ENCODE results near the gene CCDC149.

CCDC149 gene

DNA sequence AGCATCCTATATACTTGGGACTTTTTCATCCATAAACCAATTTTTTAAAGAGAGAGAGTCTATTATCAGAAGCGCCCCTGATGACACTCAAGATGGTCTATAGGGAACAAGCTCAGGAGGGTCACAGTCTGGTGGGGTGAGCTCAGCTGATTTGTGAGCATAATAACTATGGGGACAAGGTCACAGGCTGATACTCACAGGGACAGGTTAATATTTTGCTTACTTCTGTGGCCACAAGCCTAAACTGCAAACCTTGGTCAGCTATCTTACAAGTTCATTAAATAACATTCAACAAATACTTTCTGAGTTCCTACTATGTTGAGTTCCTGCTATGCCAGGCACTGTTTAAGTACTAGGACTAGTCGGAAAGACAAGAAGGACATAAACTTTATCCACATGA lies 10.2 kb upstream of the CCDC149 start:
- H3K36me3 Mint-ChIP-seq (ENCODE audit: low read depth), result peaks cover 5% of the 10 kb centered on the region
- H3K27me3 Mint-ChIP-seq (ENCODE audit: low read depth), result peaks cover 4% of the 10 kb centered on the region
- TF ChIP-seq, protein P1, sequence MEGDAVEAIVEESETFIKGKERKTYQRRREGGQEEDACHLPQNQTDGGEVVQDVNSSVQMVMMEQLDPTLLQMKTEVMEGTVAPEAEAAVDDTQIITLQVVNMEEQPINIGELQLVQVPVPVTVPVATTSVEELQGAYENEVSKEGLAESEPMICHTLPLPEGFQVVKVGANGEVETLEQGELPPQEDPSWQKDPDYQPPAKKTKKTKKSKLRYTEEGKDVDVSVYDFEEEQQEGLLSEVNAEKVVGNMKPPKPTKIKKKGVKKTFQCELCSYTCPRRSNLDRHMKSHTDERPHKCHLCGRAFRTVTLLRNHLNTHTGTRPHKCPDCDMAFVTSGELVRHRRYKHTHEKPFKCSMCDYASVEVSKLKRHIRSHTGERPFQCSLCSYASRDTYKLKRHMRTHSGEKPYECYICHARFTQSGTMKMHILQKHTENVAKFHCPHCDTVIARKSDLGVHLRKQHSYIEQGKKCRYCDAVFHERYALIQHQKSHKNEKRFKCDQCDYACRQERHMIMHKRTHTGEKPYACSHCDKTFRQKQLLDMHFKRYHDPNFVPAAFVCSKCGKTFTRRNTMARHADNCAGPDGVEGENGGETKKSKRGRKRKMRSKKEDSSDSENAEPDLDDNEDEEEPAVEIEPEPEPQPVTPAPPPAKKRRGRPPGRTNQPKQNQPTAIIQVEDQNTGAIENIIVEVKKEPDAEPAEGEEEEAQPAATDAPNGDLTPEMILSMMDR (IDR thresholded peaks at IDR 0.05; ENCODE audit: unreplicated experiment in 3 of 3), result no peak
- H3K4me3 Mint-ChIP-seq, result no peak overlapping the region
- peaks cover 16% of the 10 kb centered on the region for H3K9me3 Mint-ChIP-seq
- H3K27ac Mint-ChIP-seq, result peak overlapping the region in 1 of 3 experiments; percentile 11
- H3K4me1 Mint-ChIP-seq, result no peaks in the 10 kb centered on the region

DNA sequence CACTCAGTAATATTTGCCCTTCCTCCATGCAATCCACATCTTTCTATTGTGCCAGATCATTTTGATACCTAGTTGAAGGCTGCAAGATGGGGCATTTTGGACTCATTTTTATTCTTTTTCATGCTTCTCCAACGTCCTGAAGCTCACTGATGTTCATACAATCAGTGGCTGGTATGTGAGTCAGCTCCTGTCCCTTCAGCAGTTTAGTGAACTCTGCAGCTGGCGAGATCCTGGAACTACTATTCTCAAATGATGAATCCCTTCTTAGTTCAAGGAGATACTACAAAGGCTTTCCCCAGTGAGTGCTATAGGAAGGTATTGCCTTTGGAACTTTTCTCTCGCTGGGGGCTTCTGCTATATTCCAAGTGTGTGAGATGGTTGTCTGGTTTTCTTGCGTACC lies 9.6 kb upstream of the CCDC149 start:
- H3K4me1 Mint-ChIP-seq, result peaks cover 3% of the 10 kb centered on the region
- H3K27ac Mint-ChIP-seq, result no peak overlapping the region
- H3K27me3 Mint-ChIP-seq (ENCODE audit: low read depth), result peaks cover 4% of the 10 kb centered on the region
- H3K9me3 Mint-ChIP-seq, result peaks cover 16% of the 10 kb centered on the region
- no peak overlapping the region for H3K4me3 Mint-ChIP-seq
- peaks cover 5% of the 10 kb centered on the region for H3K36me3 Mint-ChIP-seq (ENCODE audit: low read depth)
- TF ChIP-seq, protein P1 (IDR thresholded peaks at IDR 0.05; ENCODE audit: unreplicated experiment in 3 of 3), result no peak

DNA sequence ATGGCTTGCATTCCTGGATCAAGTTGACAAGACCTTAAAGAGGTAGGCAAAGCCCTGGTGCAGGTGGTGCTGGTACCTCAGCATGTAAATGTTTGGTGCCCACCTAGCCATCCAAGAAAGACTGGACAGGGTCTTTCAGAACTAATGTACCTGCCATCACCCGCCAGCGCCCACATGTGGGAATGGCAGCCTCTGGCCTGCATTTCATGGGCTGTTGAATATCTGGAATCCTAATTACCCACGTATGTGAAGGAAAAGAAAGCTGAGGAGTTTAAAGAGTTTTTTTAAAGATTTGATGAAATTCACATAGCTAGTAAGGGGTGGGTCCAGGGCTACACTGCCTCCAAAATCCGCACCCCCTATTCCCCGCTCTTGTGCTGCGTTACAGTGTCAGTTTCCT lies 8.6 kb upstream of the CCDC149 start:
- peaks cover 16% of the 10 kb centered on the region for H3K9me3 Mint-ChIP-seq
- H3K36me3 Mint-ChIP-seq (ENCODE audit: low read depth), result peaks cover 5% of the 10 kb centered on the region
- TF ChIP-seq, protein P1 (IDR thresholded peaks at IDR 0.05; ENCODE audit: unreplicated experiment in 3 of 3), result no peak
- peak overlapping the region in 1 of 3 experiments; percentile 40 for H3K27ac Mint-ChIP-seq
- peaks cover 4% of the 10 kb centered on the region for H3K27me3 Mint-ChIP-seq (ENCODE audit: low read depth)
- H3K4me1 Mint-ChIP-seq, result peaks cover 10% of the 10 kb centered on the region
- H3K4me3 Mint-ChIP-seq, result no peak overlapping the region

DNA sequence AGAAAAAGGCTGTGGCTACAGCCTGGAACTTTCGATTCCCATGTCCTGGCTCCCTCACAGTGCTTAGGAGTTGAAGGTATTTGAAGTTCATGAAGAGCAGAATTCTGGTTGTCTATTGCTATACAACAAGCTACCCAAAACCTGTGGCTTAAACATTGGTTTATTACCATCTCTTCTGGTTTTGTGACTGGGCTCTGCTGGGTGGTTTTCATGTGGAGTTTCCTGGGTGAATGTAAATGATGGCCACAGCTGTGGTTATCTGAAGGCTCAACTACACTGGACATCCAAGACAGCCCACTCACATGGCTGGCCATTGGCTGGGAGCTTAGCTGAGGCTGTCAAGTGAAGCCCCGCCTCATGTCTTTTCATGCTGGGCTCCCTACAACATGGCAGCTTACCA lies 7.2 kb upstream of the CCDC149 start:
- Mint-ChIP-seq H3K36me3 (ENCODE audit: low read depth) (peaks cover 5% of the 10 kb centered on the region), H3K4me3 (no peak overlapping the region), H3K27me3 (ENCODE audit: low read depth) (peaks cover 7% of the 10 kb centered on the region), H3K4me1 (peaks cover 17% of the 10 kb centered on the region), H3K27ac (no peak overlapping the region), H3K9me3 (peaks cover 14% of the 10 kb centered on the region)
- TF ChIP-seq, protein P1 (IDR thresholded peaks at IDR 0.05; ENCODE audit: unreplicated experiment in 3 of 3), result no peak

DNA sequence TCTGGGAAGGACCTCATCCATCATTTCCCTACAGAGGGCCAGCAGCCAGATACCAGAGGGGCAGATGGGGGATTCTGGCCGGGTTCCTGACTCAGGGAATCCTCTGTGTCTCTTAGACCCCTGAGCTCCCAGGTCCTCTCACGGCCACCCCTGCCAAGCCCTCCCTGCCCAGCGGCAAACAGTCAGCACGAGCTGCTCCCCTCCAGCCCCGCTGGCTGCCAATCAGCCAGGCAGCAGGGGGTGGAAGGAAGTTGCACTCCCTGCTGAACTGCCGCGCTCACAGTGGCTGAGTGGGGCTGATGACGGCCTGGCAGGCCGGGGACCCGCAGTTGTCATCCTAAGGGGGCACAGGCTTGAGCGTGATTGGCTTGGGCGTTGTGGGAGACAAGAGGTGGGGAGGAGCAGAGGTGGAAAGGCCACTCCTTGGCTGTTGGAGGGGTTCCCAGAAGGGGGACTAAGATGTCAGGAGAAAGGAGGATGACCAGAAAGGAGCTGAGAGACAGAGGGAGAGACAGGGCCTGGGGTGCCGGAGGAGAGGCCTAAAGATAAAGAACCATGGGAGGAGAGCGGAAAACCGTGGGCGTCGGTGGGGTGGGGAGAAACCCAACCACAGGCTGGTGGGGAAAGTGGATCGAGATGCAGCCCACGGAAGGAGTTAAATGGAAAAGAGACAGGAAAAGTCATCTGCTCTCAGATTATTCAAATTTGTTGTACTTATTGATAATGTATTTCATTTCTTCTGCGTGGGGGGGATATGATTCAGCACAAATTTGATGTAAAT lies 4.4 kb upstream of the CCDC149 start:
- Mint-ChIP-seq H3K9me3 (peaks cover 15% of the 10 kb centered on the region), H3K4me3 (no peak overlapping the region), H3K27me3 (ENCODE audit: low read depth) (peaks cover 7% of the 10 kb centered on the region), H3K36me3 (ENCODE audit: low read depth) (peaks cover 7% of the 10 kb centered on the region), H3K4me1 (peaks cover 17% of the 10 kb centered on the region), H3K27ac (peak overlapping the region in 2 of 3 experiments; percentile 40 to 71)
- TF ChIP-seq, protein P1 (IDR thresholded peaks at IDR 0.05; ENCODE audit: unreplicated experiment in 3 of 3), result no peak
